Measurements from ENCODE around the gene CD8B2.
"Not testable (repeated sequence)": the region's sequence is repeated elsewhere in the genome, so short reads cannot be mapped to it uniquely, and the experiment has no call there.

- TF ChIP-seq CTCF, POLR2A (IDR thresholded peaks at IDR 0.05): not testable (repeated sequence)
Measured at GRCh38 chr2:106487386-106488191, 425 bp downstream of the CD8B2 start.
